ENCODE data around the gene FITM2. TPM values are rescaled to one million over a fixed set of nuclear protein-coding genes. Genes with fewer than 3 reads are reported as not detected.

FITM2 gene
- total and polyA plus RNA-seq, 2 donors from 2014 or later, result 10.0 to 12.5 TPM

- no peaks in the 10 kb centered on the region for H3K9me3 ChIP-seq (ENCODE audit: control insufficient read depth in 2 of 3, insufficient read depth in 1 of 3, low read length in 3 of 3)
- H3K4me3 ChIP-seq (ENCODE audit: low read length in 3 of 3), result no peak overlapping the region
- H3K27me3 ChIP-seq (ENCODE audit: control insufficient read depth, insufficient read depth, low read length), result no peaks in the 10 kb centered on the region
- intact Hi-C loops (cut with DNase I), result no loop called here
- H3K9ac ChIP-seq (ENCODE audit: low read length in 3 of 3), result no peak overlapping the region
- H3K27ac ChIP-seq (ENCODE audit: low read depth in 2 of 2, low read length in 2 of 2), result no peak overlapping the region
- no peak for TF ChIP-seq CTCF (IDR thresholded peaks at IDR 0.05; ENCODE audit: borderline replicate concordance, extremely low read depth, insufficient read depth)
- DNase-seq (no peak), FAIRE-seq (no peak)
- H3K4me1 ChIP-seq (ENCODE audit: control insufficient read depth in 2 of 3, insufficient read depth in 2 of 3, low read depth in 1 of 3, low read length in 3 of 3), result no peaks in the 10 kb centered on the region
- H3K36me3 ChIP-seq (ENCODE audit: control insufficient read depth in 2 of 3, insufficient read depth in 3 of 3, low read length in 3 of 3), result no peaks in the 10 kb centered on the region
Observed at GRCh38 chr20:44254073-44254472, 56.9 kb downstream of the FITM2 start.

- DNase-seq, result no peak
Observed at GRCh38 chr20:44253528-44253927, 57.5 kb downstream of the FITM2 start.

More at GRCh38 chr20:44253528-44253927, 57.5 kb downstream of the FITM2 start:
- no peak for TF ChIP-seq CTCF (IDR thresholded peaks at IDR 0.05; ENCODE audit: borderline replicate concordance, extremely low read depth, insufficient read depth)
- Histone ChIP-seq H3K9me3 (ENCODE audit: control insufficient read depth in 2 of 3, insufficient read depth in 1 of 3, low read length in 3 of 3) (no peaks in the 10 kb centered on the region), H3K27ac (ENCODE audit: low read depth in 2 of 2, low read length in 2 of 2) (no peak overlapping the region), H3K36me3 (ENCODE audit: control insufficient read depth in 2 of 3, insufficient read depth in 3 of 3, low read length in 3 of 3) (no peaks in the 10 kb centered on the region), H3K4me1 (ENCODE audit: control insufficient read depth in 2 of 3, insufficient read depth in 2 of 3, low read depth in 1 of 3, low read length in 3 of 3) (no peaks in the 10 kb centered on the region), H3K27me3 (ENCODE audit: control insufficient read depth, insufficient read depth, low read length) (no peaks in the 10 kb centered on the region), H3K9ac (ENCODE audit: low read length in 3 of 3) (no peak overlapping the region), H3K4me3 (ENCODE audit: low read length in 3 of 3) (no peak overlapping the region)
- intact Hi-C loops (cut with DNase I), result no loop called here
- no peak for FAIRE-seq

Other genes with a start within 250 kb of the FITM2 start
- gene JPH2, start 124.0 kb downstream of the FITM2 start, total RNA-seq, result 11.4 TPM
- gene JPH2, start 124.0 kb downstream of the FITM2 start, polyA plus RNA-seq (ENCODE audit: insufficient read depth, low read depth, low replicate concordance), result 2.5 TPM
- gene OSER1, start 100.4 kb downstream of the FITM2 start, total RNA-seq, result 33.5 TPM
- 29.3 TPM for gene OSER1, start 100.4 kb downstream of the FITM2 start, polyA plus RNA-seq (ENCODE audit: insufficient read depth, low read depth, low replicate concordance)
- not detected for gene GDAP1L1, start 63.9 kb downstream of the FITM2 start, total RNA-seq
- not detected for gene GDAP1L1, start 63.9 kb downstream of the FITM2 start, polyA plus RNA-seq (ENCODE audit: insufficient read depth, low read depth, low replicate concordance)
- gene R3HDML, start 25.8 kb upstream of the FITM2 start, total RNA-seq, result not detected
- gene R3HDML, start 25.8 kb upstream of the FITM2 start, polyA plus RNA-seq (ENCODE audit: insufficient read depth, low read depth, low replicate concordance), result not detected
- 26.0 TPM for gene HNF4A, start 44.5 kb upstream of the FITM2 start, total RNA-seq
- 42.1 TPM for gene HNF4A, start 44.5 kb upstream of the FITM2 start, polyA plus RNA-seq (ENCODE audit: insufficient read depth, low read depth, low replicate concordance)
- 13.5 TPM for gene TTPAL, start 164.7 kb upstream of the FITM2 start, total RNA-seq
- gene TTPAL, start 164.7 kb upstream of the FITM2 start, polyA plus RNA-seq (ENCODE audit: insufficient read depth, low read depth, low replicate concordance), result 3.5 TPM
- 90.4 TPM for gene SERINC3, start 210.9 kb upstream of the FITM2 start, total RNA-seq
- 41.6 TPM for gene SERINC3, start 210.9 kb upstream of the FITM2 start, polyA plus RNA-seq (ENCODE audit: insufficient read depth, low read depth, low replicate concordance)